T-cell (primary cell): ENCODE results near the gene USH1C. TPM values are rescaled to one million over a fixed set of nuclear protein-coding genes. Genes with fewer than 3 reads are reported as not detected.
A peak's percentile ranks its signal among the peaks of the same experiment; 100 is the strongest.

Source experiments
- ATAC-seq, 4 experiments: fragments of 200-7000 bp in 3 of 4; fragments of 150-1000 bp in 1 of 4; cut with Tn5 transposase; replicated peaks in 1 of 4; 1 replicate in 3 of 4; 2 replicates in 1 of 4; pipeline ENCODE4 v1.10.0; 2021; ENCODE audit warnings: moderate library complexity in 3 of 4, mild to moderate bottlenecking in 2 of 4, moderate number of reproducible peaks in 1 of 4
- CTCF ChIA-PET, 2 donors: fragments of 300-600 bp; sonication (Branson Sonifier 250); formaldehyde crosslinking; loops; one replicate each; lab custom pipeline; 2022; ENCODE audit warnings: antibody characterized with exemption in 2 of 2; lab: Charles Lee
- POLR2A ChIA-PET, 2 donors: fragments of 300-600 bp; sonication (Branson Sonifier 250); formaldehyde crosslinking; loops; one replicate each; lab custom pipeline; 2022; ENCODE audit warnings: antibody characterized with exemption in 2 of 2; lab: Charles Lee
- DNase-seq, 35 experiments: peaks; one replicate each; pipeline versions ENCODE4 v3.0.0 to v3.0.0-alpha.2; 2013 to 2023
- H3K27ac ChIP-seq: one replicate; pipeline ENCODE4 v1.5.1; 2013; ENCODE audit warnings: low read length
- H3K27me3 ChIP-seq, 2 experiments: replicated peaks in 1 of 2; 1 replicate in 1 of 2; 2 replicates in 1 of 2; pipeline versions ENCODE4 v1.6.1 to v1.7.0; 2013; ENCODE audit warnings: low read length in 1 of 2, mixed read lengths in 1 of 2; ENCODE audit not compliant: control insufficient read depth in 2 of 2, insufficient read depth in 2 of 2; ENCODE audit errors: extremely low read depth in 1 of 2
- H3K36me3 ChIP-seq, 2 donors: 1 replicate in 1 of 2; 2 replicates in 1 of 2; pipeline versions ENCODE4 v1.6.1 to v1.7.0; 2013; ENCODE audit warnings: low read length in 1 of 2; ENCODE audit not compliant: control insufficient read depth in 2 of 2, insufficient read depth in 1 of 2; ENCODE audit errors: extremely low read depth in 1 of 2
- H3K4me1 ChIP-seq, 2 experiments: 1 replicate in 1 of 2; 2 replicates in 1 of 2; pipeline versions ENCODE4 v1.6.1 to v1.7.0; 2013; ENCODE audit warnings: low read length in 2 of 2, mixed read lengths in 1 of 2; ENCODE audit not compliant: insufficient read depth in 2 of 2, control insufficient read depth in 1 of 2; ENCODE audit errors: extremely low read depth in 1 of 2
- H3K4me3 ChIP-seq, 2 donors: 1 replicate in 1 of 2; 2 replicates in 1 of 2; pipeline versions ENCODE4 v1.5.1 to v1.7.0; 2013; ENCODE audit warnings: mild to moderate bottlenecking in 2 of 2, low read length in 1 of 2, moderate library complexity in 1 of 2; ENCODE audit not compliant: control insufficient read depth in 1 of 2; ENCODE audit errors: extremely low read depth in 1 of 2
- H3K9me3 ChIP-seq: 2 replicates; pipeline ENCODE4 v1.7.0; 2013
- H3K27ac Mint-ChIP-seq, 2 donors: one replicate each; pipeline ENCODE4 v1.8.0; 2020 to 2021; ENCODE audit warnings: mild to moderate bottlenecking in 2 of 2, mixed read lengths in 2 of 2
- H3K27me3 Mint-ChIP-seq, 2 donors: one replicate each; pipeline ENCODE4 v1.8.0; 2021 to 2022; ENCODE audit warnings: mixed read lengths in 2 of 2
- H3K36me3 Mint-ChIP-seq: one replicate; pipeline ENCODE4 v1.8.0; 2021; ENCODE audit warnings: mixed read lengths
- H3K4me1 Mint-ChIP-seq, 3 donors: one replicate each; pipeline ENCODE4 v1.8.0; 2020 to 2022; ENCODE audit warnings: mixed read lengths in 3 of 3, mild to moderate bottlenecking in 1 of 3
- H3K4me3 Mint-ChIP-seq, 3 donors: one replicate each; pipeline ENCODE4 v1.8.0; 2020 to 2022; ENCODE audit warnings: mild to moderate bottlenecking in 3 of 3, mixed read lengths in 3 of 3, moderate library complexity in 3 of 3
- H3K9me3 Mint-ChIP-seq, 3 donors: one replicate each; pipeline ENCODE4 v1.8.0; 2020 to 2022; ENCODE audit warnings: mixed read lengths in 3 of 3
- WGBS: methylation state at CpG from one replicate; pipeline ENCODE4 v1.1.5; 2013; ENCODE audit warnings: missing lambda C conversion rate; ENCODE audit not compliant: insufficient coverage; 5-methylcytosine and 5-hydroxymethylcytosine counted together
- total RNA-seq, 35 experiments: library from RNA in 6 of 35; stranded (reverse) in 6 of 35; fragments of 120-200 nt in 1 of 35; gene quantifications; one replicate each; pipeline versions ENCODE4 v1.2.1 to v1.2.4 and lab custom pipeline; 2013 to 2026

USH1C gene
- total RNA-seq, 5 donors from 2014 or later (not counting 1 experiment from before 2014, with no cell fraction given), result not detected

- Histone ChIP-seq H3K27me3 (peaks cover 0 to 3% of the 10 kb centered on the region in 2 experiments), H3K4me3 (no peak overlapping the region), H3K27ac (no peak overlapping the region), H3K36me3 (no peaks in the 10 kb centered on the region), H3K4me1 (no peaks in the 10 kb centered on the region), H3K9me3 (no peaks in the 10 kb centered on the region)
- no peak overlapping the region for H3K4me3 Mint-ChIP-seq
- no peak overlapping the region for H3K27ac Mint-ChIP-seq
- WGBS, result 87% methylated on average over 10 of the region's 12 CpGs
- H3K36me3 Mint-ChIP-seq, result no peaks in the 10 kb centered on the region
- ChIA-PET CTCF (interaction anchor here in 1 of 2 donors (0.8 kb wide), 1 partner anchor 117 kb away, joined by 3 read pairs; no protein-coding TSS in a partner anchor), POLR2A (no interaction called here)
- no peaks in the 10 kb centered on the region for H3K4me1 Mint-ChIP-seq
- ATAC-seq (no peak), DNase-seq (no peak)
- H3K27me3 Mint-ChIP-seq, result peaks cover 0 to 5% of the 10 kb centered on the region in 2 donors
- H3K9me3 Mint-ChIP-seq, result no peaks in the 10 kb centered on the region
These were observed 43.5 kb downstream of the USH1C start for GRCh38 chr11:17500673-17501072.

GRCh38 chr11:17498475-17498874 lies 45.7 kb downstream of the USH1C start:
- H3K27me3 ChIP-seq, result peaks cover 0 to 12% of the 10 kb centered on the region in 2 experiments

GRCh38 chr11:17498058-17498457 lies 46.2 kb downstream of the USH1C start:
- Histone ChIP-seq H3K9me3 (no peaks in the 10 kb centered on the region), H3K27ac (no peak overlapping the region), H3K4me3 (no peak overlapping the region), H3K4me1 (no peaks in the 10 kb centered on the region), H3K27me3 (peaks cover 0 to 14% of the 10 kb centered on the region in 2 experiments), H3K36me3 (no peaks in the 10 kb centered on the region)
- ChIA-PET POLR2A (no interaction called here), CTCF (no interaction called here)
- peak in 1 of 35 experiments; percentile 4 for DNase-seq
- Mint-ChIP-seq H3K4me1 (no peaks in the 10 kb centered on the region), H3K27ac (no peak overlapping the region), H3K4me3 (no peak overlapping the region), H3K36me3 (no peaks in the 10 kb centered on the region), H3K9me3 (no peaks in the 10 kb centered on the region), H3K27me3 (peaks cover 0 to 4% of the 10 kb centered on the region in 2 donors)
- ATAC-seq, result peak in 1 of 4 experiments; percentile 11
- WGBS, result 48% methylated on average over 4 of the region's 4 CpGs

More at GRCh38 chr11:17498475-17498874, 45.7 kb downstream of the USH1C start:
- H3K4me1 ChIP-seq, result no peaks in the 10 kb centered on the region
- H3K9me3 ChIP-seq, result no peaks in the 10 kb centered on the region
- Mint-ChIP-seq H3K36me3 (no peaks in the 10 kb centered on the region), H3K4me1 (no peaks in the 10 kb centered on the region), H3K9me3 (no peaks in the 10 kb centered on the region), H3K27ac (no peak overlapping the region), H3K4me3 (no peak overlapping the region), H3K27me3 (peaks cover 0 to 4% of the 10 kb centered on the region in 2 donors)
- no peaks in the 10 kb centered on the region for H3K36me3 ChIP-seq
- ATAC-seq, result no peak
- ChIA-PET CTCF (interaction anchor here in 1 of 2 donors (1.2 kb wide), 1 partner anchor 9 kb away, joined by 3 read pairs; no protein-coding TSS in a partner anchor), POLR2A (no interaction called here)
- WGBS, result 59% methylated on average over 2 of the region's 5 CpGs
- DNase-seq, result no peak
- no peak overlapping the region for H3K27ac ChIP-seq
- no peak overlapping the region for H3K4me3 ChIP-seq

- 75% methylated on average over 6 of the region's 7 CpGs for WGBS
- ChIA-PET POLR2A (interaction anchor here in 1 of 2 donors (0.6 kb wide), 1 partner anchor 12 kb away, joined by 3 read pairs; no protein-coding TSS in a partner anchor), CTCF (interaction anchor here in 1 of 2 donors (0.9 kb wide), 1 partner anchor 266 kb away, joined by 3 read pairs; no protein-coding TSS in a partner anchor)
- no peak overlapping the region for H3K27ac ChIP-seq
- Mint-ChIP-seq H3K4me1 (no peaks in the 10 kb centered on the region), H3K27me3 (peaks cover 0 to 4% of the 10 kb centered on the region in 2 donors), H3K9me3 (no peaks in the 10 kb centered on the region), H3K36me3 (no peaks in the 10 kb centered on the region), H3K4me3 (no peak overlapping the region), H3K27ac (no peak overlapping the region)
- ATAC-seq (no peak), DNase-seq (no peak)
- no peak overlapping the region for H3K4me3 ChIP-seq
- no peaks in the 10 kb centered on the region for H3K36me3 ChIP-seq
- peaks cover 0 to 20% of the 10 kb centered on the region in 2 experiments for H3K27me3 ChIP-seq
- H3K4me1 ChIP-seq, result no peaks in the 10 kb centered on the region
- H3K9me3 ChIP-seq, result no peaks in the 10 kb centered on the region
These were observed 47.8 kb downstream of the USH1C start for GRCh38 chr11:17496406-17496805.

GRCh38 chr11:17494019-17494418 lies 50.2 kb downstream of the USH1C start:
- Mint-ChIP-seq H3K36me3 (no peaks in the 10 kb centered on the region), H3K9me3 (no peaks in the 10 kb centered on the region), H3K27me3 (peaks cover under 1 to 17% of the 10 kb centered on the region in 2 donors), H3K4me3 (no peak overlapping the region), H3K4me1 (no peaks in the 10 kb centered on the region), H3K27ac (no peak overlapping the region)
- DNase-seq (no peak), ATAC-seq (no peak)
- Histone ChIP-seq H3K36me3 (no peaks in the 10 kb centered on the region), H3K4me3 (no peak overlapping the region), H3K4me1 (no peaks in the 10 kb centered on the region), H3K27ac (no peak overlapping the region), H3K9me3 (no peaks in the 10 kb centered on the region), H3K27me3 (peaks cover 0 to 34% of the 10 kb centered on the region in 2 experiments)
- WGBS, result 87% methylated on average over 6 of the region's 6 CpGs
- POLR2A ChIA-PET, result no interaction called here
- CTCF ChIA-PET, result no interaction called here

- peaks cover 0 to 37% of the 10 kb centered on the region in 2 experiments for H3K27me3 ChIP-seq
- no peaks in the 10 kb centered on the region for H3K9me3 ChIP-seq
- peaks cover 13 to 26% of the 10 kb centered on the region in 2 donors for H3K27me3 Mint-ChIP-seq
- H3K27ac ChIP-seq, result no peak overlapping the region
- no peaks in the 10 kb centered on the region for H3K4me1 Mint-ChIP-seq
- ChIA-PET POLR2A (no interaction called here), CTCF (no interaction called here)
- no peaks in the 10 kb centered on the region for H3K36me3 Mint-ChIP-seq
- no peak for ATAC-seq
- no peak overlapping the region for H3K4me3 Mint-ChIP-seq
- H3K9me3 Mint-ChIP-seq, result no peaks in the 10 kb centered on the region
- no peaks in the 10 kb centered on the region for H3K36me3 ChIP-seq
- no peak for DNase-seq
- no peak overlapping the region for H3K27ac Mint-ChIP-seq
- no peaks in the 10 kb centered on the region for H3K4me1 ChIP-seq
- 100% methylated on average over 3 of the region's 4 CpGs for whole genome bisulfite sequencing
- H3K4me3 ChIP-seq, result no peak overlapping the region
These were observed 53.3 kb downstream of the USH1C start for GRCh38 chr11:17490938-17491337.
